UCSD-AML1 (cell line): ENCODE data around the gene CHST1.

Source experiments
- DNase-seq: peaks from one replicate; lab custom pipeline; 2025; ENCODE audit not compliant: unreplicated experiment; lab: John Stamatoyannopoulos, UW

Gene CHST1

DNA sequence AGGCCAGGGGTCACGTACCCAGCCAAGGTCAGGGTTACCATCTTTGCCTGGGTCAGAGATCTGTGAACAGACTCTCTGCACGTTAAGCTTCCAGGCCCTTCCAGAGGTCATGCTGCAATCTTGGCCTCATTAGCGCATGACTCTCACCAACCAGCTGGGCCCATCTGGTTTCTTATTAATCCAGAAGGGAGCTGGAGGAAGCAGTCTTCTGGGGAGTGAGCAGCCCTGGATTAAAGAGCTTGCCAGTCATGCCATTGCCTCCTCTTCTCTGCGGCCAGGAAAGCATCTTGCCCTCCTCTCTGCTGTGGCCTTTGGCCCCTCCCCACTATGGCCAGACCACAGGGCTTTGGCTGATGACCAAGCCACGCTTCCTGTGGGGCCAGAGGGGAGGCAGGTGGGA is 57.4 kb downstream of the CHST1 start:
- DNase-seq: no peak

DNA sequence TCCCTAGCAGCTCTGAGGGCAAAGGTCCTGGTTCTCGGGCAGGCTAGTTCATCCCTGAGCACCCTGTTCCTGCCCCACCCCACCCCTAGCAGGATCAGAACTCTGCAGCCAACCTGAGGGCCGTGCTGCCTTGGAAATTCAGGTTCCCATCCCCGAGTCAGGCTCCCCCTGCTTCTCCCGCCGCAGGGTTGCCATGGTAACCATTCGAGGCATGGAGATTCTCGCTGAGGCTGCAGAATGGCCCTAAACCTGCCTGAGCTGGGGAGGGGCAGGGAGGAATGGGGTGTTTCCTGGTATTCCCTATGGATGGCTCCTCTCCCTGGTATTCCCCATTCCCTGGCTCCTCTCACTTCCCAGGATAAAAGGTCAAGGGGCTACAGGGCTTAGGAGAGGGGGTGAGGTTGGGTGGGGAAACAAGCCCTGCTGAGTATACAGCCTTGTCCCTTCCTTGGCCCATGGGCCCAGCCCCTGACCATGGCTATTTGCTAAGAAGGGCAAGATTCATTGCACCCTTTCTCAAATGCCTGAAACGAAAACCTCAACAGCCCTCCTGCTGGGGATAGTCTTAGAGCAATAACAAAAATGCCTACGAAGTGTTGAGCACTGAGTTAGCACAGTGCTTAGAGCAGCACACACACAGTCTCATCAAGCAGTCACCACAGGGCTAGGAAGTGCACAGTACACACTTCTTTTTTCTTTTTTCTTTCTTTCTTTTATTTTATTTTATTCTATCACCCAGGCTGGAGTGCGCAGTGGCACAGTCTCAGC is 58.7 kb downstream of the CHST1 start:
- DNase-seq: no peak

DNA sequence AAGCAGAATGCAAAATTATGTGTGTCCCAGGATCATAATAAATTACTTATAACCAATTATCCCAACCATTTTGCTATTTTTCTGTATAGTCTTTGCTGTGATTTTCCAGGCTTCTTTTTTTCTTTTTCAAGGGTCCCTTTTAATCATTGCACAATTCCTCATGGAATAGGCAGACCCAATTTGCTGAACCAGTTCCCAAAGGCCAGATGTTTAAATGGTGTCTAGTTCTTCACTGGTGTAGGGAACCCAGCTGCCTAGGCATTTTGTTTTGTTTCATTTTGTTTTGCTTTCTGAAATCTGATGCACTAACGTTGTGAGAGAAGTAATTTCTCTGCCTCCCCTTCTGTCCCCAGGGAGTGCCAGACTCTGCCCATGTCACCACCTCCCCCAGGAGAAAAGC is 60.4 kb downstream of the CHST1 start:
- DNase-seq: no peak

DNA sequence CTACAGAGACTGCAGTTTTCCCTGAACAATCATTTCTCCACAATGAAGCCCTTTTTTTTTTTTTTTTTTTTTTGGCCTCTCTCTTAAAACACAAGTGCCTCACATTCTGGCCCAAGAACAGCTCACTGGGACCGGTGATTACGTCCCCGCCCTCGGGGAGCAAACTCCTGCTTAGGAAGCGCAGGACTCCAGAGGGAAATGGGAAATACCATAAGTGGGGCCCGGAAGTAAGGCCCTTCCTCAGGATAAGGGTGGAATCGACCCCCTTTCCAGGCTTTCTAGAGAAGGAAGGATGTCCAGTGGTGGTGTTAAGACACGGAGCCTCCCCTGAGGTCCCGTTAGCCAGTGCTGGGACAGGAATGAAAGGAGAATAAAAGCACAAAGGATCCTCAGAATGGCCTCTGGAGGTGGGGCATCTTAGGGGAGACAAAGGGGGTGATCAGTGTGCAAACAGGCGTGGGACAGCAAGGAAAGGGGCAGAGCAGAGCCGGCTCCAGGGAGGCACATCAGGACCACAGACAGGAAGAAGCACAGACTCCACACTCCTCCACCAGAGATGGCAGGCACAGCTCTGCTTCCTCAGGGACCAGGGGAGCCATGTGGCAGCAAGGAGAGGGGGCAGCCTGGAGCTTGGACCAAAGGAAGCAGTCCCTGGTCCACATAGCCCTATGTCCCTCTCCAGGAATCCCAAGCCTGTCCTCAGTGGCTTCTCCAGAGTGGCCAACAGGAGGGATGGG is 61.3 kb downstream of the CHST1 start:
- no peak for DNase-seq

DNA sequence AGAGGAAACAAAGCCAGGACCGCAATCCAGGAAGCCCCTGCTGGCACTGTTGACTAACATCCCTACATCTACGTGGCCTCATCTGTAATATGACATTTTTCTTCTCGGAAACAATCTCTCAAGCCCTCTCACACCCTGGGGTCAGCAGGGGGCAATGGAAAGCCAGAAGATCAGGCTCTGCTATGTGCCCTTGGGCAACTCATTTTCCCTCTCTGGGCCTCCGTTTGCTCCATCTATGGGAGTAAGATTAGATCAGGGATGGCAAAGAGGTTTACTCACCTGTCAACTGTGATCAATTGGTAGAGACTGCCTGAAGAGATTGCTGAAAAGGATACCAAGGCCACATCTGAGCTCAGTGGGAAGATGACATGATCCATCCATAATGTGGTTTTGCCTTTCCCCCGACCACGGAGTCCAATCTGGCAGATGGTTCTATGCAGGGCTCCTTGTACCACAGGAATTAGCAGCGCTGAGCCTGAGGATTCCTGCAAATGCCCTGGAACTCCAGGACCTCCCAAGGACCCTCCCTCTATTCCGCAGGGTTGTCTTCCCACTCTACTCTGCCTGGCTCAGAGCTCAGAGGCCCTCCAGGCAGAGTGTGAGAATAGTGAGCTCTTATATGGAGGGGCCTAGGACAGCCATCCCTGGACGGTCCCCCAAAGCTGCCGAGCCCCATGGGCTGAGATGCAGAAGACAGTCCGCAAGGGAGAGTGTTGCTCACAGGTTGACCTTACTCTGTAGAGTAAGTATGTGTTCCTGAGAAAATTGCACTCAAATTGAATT is 66.1 kb downstream of the CHST1 start:
- DNase-seq: no peak
